NCI-H526 (cell line): ENCODE results near the gene TAS1R3.
"Not testable (repeated sequence)": the region's sequence is repeated elsewhere in the genome, so short reads cannot be mapped to it uniquely, and the experiment has no call there.

Source experiments
- DNase-seq, 2 experiments: peaks; one replicate each; lab custom pipeline; 2025; lab: John Stamatoyannopoulos, UW

The TAS1R3 gene

GRCh38 chr1:1354271-1355247 is 23.5 kb downstream of the TAS1R3 start:
- DNase-seq = no peak

- DNase-seq = peak in 1 of 2 experiments; percentile 83
Observed at GRCh38 chr1:1355416-1355815, 24.3 kb downstream of the TAS1R3 start.

DNA sequence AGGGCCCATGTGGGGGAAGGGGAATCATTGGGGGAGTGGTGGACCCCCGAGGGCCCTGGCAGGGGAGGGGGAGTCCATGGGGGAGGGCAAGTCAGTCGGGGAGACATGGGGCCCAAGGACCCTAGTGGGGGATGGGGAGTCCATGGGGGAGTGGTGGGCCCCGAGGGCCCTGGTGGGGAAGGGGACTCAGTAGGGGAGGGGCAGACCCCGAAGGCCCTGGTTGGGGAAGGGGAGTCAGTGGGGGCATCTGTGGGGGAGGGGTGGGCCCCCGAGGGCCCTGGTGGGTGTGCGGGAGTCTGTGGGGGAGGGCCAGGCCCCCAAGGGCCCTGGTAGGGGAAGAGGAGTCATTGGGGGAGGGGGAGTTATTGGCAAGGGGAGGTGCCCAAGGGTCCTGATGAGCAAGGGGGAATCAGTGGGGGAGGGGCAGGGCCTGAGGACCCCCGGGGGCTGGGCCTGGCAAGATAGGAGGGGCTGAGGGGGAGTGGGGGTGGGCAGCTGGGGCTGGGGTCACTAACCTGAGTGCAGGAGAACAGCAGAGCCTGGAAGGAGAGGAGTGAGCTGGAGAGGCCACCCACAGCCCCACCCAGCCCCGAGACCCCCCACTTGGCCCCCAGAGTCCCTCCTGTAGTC is 25.2 kb downstream of the TAS1R3 start:
- no peak for DNase-seq

DNA sequence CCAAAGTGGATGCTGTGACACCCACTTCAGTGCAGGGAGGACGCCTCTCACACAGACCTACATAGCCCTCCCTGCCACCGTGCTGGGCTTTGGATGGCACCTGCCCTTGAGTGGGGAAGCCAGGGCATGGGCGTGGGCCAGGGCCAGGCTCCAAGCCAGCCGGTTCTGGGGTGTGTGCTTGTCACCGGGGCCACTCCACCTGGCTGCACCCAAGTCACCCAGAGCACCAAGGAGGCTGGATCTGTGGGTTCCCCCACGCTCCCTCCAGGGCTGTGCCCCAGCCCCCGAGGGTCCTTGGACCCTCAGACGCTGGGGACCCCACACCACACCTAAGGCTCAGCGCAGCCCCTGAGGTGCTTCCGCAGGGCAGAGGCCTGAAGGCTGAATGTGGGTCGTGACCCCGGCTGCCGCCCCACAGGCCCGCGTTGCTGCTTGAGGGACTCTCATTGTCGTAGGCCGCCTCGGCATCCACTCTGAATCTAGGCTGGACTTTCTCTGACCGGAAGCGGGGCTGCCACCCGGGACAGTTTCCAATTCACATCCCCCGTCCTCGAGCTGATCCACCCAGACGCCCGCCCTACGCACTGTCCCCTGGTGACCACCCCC is 25.8 kb downstream of the TAS1R3 start:
- DNase-seq = no peak

- DNase-seq = no peak
Observed at GRCh38 chr1:1357871-1358432, 26.9 kb downstream of the TAS1R3 start.

DNA sequence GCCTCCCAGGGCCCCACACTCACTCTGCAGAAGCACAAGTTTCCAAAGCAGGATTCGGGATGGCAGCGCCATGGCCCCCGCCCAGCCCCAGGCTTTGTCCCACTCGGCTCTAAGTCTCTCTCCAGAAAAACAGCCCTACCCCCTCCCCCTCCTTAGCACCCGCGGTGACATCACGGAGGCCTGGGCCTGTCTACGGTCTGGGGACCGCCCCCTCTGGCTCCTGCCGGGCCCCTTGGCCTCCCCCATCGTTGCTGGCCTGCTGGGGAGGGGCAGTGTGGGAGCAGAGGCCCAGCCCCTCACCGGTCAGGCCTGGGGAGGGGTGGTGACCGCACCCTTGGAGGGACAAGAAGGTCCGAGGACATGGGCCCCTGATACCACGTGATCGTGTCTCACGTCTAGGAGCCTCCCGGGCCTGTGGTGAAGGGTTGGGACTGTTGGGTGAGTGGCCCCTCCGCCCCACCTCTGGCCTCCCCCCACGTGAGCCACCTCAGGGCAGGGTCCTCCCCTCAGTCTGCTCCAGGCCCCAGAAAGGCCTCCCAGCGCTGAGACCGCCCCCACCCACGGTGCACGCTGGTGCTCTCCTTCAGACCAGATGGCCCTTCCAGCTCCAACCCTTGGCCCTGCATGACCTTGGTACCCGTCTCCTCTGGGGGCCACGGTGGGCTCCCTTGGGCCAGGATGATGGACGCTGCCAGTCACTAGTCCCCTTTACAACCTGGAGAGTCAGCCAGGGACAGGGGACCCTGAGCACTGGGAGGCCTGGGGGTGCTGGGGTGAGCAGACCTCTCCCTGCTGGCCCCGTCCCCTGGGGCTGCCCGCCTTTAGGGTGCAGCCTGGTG is 27.6 kb downstream of the TAS1R3 start, which contains the start of gene MXRA8:
Gene MXRA8, minus strand, starts transcription at position 123 of the 839 bp plus-strand sequence. Its CDS starts 51 bp downstream, at position 72.
- no peak for DNase-seq

GRCh38 chr1:1359308-1359663 is 28.2 kb downstream of the TAS1R3 start:
- no peak for DNase-seq

GRCh38 chr1:1359664-1360468 is 28.8 kb downstream of the TAS1R3 start:
- DNase-seq = no peak

DNA sequence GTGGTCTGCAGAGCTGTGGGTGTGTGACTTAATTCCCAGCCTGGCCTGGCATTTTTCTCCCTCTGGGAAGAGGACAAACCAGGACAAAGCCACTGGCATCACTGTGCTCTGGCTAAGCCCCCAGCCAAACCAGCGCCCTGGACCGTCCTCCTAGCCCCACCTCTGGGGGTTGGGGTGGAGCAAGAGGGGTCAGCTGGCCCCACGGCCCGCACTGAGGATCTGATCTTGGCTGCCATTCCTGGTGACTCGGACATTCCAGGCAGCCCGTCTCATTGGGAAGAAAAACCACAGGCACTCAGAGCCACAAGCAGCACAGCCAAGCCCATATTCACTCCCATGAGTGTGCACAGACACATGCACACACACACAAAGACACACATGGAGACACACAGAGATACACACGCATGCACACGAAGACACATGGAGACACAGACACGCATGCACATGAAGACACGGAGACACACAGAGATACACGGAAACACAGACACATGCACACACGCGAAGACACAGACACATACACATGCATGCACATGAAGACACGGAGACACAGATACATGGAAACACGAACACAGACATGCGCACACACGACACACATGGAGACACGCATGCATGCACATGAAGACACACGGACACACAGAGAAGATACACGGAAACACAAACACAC is 29.6 kb downstream of the TAS1R3 start:
- no peak for DNase-seq

DNA sequence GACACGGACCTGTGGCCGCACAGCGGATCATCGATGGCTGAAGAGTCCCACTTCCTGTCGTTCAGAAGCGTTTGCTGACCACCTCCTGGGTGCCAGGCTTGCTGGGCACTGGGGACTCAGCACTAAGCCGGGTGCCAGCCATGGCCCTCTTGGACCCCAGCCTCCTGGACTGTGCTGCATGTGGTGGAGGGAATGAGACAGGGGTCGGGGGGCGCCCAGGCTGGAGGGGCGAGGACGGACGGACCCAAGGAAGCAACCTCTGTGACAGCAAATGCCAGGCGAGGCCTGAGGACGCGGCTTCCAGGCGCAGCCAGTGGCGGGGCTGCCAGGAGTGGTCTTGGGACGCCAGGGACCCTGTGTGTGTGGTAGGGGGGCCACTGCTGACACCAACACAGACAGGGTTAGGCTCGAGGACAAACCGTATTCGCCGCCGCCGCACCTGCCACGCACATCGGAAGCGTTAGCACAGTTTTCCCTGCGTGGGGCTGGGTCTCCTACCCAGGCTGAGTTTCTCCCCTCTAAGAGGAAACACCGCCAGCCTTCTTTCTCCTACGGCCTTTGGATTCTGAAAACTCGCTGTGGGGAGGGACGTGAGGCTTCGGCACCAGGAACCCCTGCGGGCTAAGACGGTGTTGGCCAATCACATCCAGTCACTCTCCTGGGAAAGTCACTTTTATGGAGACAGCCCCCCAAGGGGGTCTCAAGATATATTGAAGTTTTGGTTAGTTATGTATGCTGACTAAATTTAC is 30.3 kb downstream of the TAS1R3 start:
- DNase-seq = no peak

DNA sequence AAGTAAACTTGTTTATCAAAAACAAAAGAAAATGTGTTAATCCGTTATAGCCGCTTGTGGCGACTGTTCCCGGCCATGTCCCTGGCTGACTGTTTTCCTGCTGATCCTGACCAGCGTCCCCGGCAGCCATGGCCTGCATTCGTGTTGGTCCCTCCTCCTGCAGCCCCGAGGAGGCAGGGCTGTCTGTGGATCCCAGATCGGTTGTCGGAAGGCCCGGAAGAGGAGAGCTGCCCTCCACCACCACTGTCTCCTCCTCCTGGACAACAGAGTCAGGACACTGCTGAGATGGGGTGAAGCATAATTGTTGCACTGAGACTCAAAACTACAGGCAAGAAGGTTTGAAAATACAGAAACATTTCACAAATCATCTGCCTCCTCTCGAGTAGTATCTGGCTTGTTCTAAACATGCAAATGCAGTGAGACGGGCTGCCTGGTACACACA is 30.9 kb downstream of the TAS1R3 start:
- DNase-seq = peak in 1 of 2 experiments; percentile 55

DNA sequence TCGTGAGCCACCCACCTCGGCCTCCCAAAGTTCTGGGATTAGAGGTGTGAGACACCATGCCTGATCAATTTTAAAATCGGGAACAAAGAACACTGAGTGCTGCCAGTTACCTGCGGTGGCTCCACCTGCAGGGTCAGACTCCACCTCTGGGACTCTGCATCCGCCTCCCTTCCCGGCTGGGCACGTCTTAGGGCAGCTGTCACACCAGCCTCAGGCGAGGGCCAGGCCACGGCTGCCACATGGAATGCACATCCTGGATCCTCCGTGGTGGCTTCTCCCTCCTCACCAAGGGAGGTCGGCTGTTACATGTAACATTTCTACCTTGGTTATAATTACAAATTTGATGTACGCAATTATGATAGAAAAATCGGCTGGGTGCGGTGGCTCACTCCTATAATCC is 33.2 kb downstream of the TAS1R3 start:
- DNase-seq = no peak

DNA sequence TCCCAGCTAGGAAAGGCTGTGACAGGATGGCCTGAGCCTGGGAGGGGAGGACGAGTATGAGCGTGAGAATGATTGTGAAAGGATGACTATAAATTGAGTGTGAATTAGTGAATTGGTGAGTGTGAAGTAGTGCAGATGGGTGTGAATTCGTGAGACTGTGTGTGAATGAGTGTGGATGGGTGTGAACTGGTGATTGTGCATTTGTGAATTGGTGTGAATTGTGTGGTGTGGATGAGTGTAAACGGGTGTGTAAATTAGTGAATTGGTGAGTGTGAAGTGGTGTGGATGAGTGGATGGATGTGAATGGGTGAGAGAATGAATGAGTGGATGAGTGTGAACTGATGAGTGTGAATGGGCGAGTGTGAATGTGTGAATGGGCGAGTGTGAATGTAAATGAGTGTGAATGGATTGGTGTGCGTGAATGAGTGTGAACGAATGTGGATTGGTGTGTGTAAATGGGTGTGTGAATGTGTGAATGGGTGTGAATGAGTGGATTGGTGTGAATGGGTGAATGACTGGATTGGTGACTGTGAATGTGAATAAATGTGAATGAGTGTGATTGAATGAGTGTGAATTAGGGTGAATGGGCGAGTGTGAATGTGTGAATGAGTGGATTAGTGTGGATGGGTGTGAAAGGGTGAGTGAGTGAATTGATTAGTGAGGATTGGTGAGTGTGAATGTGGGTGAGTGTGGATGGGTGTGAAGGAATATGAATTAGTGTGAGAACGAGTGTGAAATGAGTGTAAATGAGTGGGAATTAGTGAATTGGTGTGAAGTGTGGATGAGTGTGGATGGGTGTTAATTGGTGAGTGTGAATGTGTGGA is 35.0 kb downstream of the TAS1R3 start:
- no peak for DNase-seq

- DNase-seq = no peak
Observed at GRCh38 chr1:1366699-1367066, 35.6 kb downstream of the TAS1R3 start.

DNA sequence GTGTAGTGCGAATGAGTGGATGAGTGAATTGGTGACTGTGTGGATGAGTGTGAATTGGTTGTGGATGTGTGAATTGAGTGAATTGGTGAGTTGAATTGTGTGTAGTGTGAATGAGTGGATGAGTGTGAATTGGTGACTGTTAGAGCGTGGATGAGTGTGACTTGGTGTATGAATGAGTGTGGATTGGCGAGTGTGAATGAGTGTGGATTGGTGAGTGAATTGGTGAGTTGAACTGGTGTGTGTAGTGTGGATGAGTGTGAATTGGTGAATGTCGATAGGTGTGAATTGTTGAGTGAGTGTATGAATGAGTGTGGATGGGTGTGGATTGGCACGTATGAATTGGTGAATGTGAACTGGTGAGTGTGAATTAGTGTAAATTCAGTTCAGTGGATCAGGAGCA is 36.2 kb downstream of the TAS1R3 start:
- no peak for DNase-seq

GRCh38 chr1:1370094-1370493 is 39.0 kb downstream of the TAS1R3 start:
- not testable (repeated sequence) for DNase-seq

DNA sequence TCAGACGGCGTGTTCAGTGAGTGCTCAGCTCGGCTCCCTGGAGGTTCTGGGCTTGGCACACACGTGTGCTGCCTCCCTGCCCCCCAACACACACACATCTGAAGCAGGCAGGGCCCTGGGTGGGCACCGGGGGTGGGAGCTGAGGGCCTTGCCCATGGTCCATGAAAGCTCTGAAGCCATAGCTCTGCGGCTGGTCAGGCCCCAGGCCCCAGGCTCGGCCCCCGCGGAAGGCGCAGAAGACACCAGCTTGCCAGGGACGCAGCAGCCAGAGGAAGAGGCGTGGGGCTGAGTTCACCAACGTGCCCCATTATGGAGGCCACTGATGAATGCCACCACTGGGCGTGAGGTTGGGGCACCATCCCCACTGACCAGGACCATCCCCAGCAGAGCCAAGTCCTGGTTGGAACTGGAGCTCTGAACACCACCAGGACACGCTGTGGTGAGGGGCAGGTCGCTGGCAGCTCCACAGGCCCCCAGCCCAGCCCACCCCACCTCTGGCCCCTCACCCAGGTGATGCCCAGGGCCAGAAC is 39.8 kb downstream of the TAS1R3 start:
- no peak for DNase-seq

DNA sequence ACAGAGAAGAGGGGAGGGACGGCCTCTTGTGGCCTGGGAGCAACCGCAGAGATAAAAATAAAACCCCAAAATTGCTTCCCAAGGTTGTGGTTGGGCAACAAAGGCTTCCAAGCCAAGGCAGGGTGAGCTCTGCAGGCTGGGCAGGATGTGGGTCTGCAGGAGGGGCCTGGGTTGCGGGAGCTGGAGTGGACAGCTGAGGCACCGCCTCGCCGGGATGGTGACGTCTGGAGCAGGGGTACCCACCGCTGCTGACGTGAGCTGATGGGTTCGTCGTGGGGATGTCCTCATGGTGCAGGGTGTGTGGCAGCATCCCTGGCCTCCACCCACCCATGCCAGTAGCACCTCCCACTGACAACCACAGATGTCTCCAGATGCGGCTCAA is 40.3 kb downstream of the TAS1R3 start:
- DNase-seq = no peak
